ENCODE results near the gene BAZ2B.

Gene BAZ2B

DNA sequence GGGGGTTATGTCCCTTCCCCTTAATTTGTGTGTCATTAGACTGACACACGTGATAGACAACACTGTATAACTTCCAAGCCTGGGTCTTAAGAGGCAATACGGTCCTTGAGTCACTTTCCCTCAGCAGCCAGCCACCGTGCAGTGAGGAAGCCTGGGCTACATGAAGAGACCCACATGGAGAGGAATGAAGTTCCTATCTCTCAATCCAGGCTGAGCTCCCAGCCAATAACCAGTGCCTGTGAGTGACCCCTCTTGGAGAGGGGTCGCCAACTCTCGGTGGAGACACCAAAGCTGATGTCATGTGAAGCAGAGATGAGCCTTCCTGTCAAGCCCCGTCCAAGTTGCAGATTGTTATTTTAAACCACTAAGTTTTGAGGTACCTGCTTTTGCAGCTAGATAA lies 324.2 kb downstream of the BAZ2B start:
- H2AFZ ChIP-seq (ENCODE audit: insufficient read depth, low read length, poor library complexity): no peak overlapping the region
- no peak overlapping the region for H2AK5ac ChIP-seq (ENCODE audit: low read length)
- no peak overlapping the region for H2BK12ac ChIP-seq (ENCODE audit: low read length)
- H4K91ac ChIP-seq (ENCODE audit: low read depth, low read length): no peak overlapping the region
- no peak overlapping the region for H3K4me2 ChIP-seq (ENCODE audit: low read length)
- DNase-seq: no peak
- no peak overlapping the region for H3K27ac ChIP-seq (ENCODE audit: low read depth, low read length)
- peaks cover under 1% of the 10 kb centered on the region for H3K79me1 ChIP-seq (ENCODE audit: low read length)
- H3K36me3 ChIP-seq (ENCODE audit: control insufficient read depth in 1 of 2, insufficient read depth in 2 of 2, low read length in 2 of 2): no peaks in the 10 kb centered on the region
- no peak overlapping the region for H3K9ac ChIP-seq (ENCODE audit: low read length)
- peaks cover 4% of the 10 kb centered on the region in 2 experiments for H3K4me1 ChIP-seq (ENCODE audit: control insufficient read depth in 1 of 2, insufficient read depth in 2 of 2, low read length in 2 of 2)
- no CpG with 5 or more reads among the region's 6 CpGs for WGBS (ENCODE audit: extremely low coverage, insufficient coverage, insufficient read length)
- no peak overlapping the region for H4K8ac ChIP-seq (ENCODE audit: low read depth, low read length)
- H3K23ac ChIP-seq (ENCODE audit: low read length): peak overlapping the region; percentile 17
- H2BK120ac ChIP-seq (ENCODE audit: insufficient read depth, low read length, poor library complexity): no peak overlapping the region
- peaks cover under 1% of the 10 kb centered on the region for H3K79me2 ChIP-seq (ENCODE audit: control insufficient read depth, insufficient read depth, low read length, poor library complexity)
- no peak overlapping the region for H3K4me3 ChIP-seq (ENCODE audit: low read depth, low read length)
- H3K18ac ChIP-seq (ENCODE audit: low read length): no peak overlapping the region
- no peak overlapping the region for H4K12ac ChIP-seq (ENCODE audit: low read depth, low read length)
- no peak overlapping the region for H3K4ac ChIP-seq (ENCODE audit: low read depth, low read length)
- no peak overlapping the region for H3K14ac ChIP-seq (ENCODE audit: low read length)
- H2BK5ac ChIP-seq (ENCODE audit: low read depth, low read length, poor library complexity): no peak overlapping the region
- H3K9me3 ChIP-seq (ENCODE audit: insufficient read depth, low read depth, low read length): no peaks in the 10 kb centered on the region
- H3K27me3 ChIP-seq (ENCODE audit: insufficient read depth, low read length): no peaks in the 10 kb centered on the region

DNA sequence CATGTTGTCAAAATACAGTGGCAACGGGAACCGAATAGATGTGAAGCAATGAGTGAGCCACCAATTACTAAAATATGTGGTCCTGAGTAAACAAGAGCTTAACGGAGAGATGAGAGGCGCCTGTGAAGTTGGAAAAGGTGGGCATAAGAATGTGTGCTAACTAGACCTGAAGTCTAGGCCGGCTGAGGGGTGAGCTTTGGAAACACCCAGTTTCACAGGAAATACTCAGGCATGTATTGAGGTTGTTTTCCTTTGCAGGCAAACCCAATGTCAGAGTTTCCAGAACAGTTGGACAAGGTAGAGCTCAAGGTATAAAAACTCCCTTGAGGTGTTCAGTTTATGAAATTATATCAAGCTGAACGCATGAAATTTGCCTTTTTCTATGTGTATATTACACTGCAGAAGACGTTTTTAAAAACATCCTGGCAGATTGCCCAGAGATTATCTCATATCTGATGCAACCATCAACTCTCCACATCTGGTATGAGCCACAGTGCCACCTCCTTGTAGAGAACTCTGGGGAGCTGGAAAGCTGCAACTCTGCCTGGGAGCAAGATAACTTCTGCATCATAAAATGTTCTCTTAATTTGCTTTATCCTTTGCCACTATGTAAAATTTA lies 325.9 kb downstream of the BAZ2B start:
- H3K18ac ChIP-seq (ENCODE audit: low read length): no peak overlapping the region
- WGBS (ENCODE audit: extremely low coverage, insufficient coverage, insufficient read length): no CpG with 5 or more reads among the region's 7 CpGs
- H3K4ac ChIP-seq (ENCODE audit: low read depth, low read length): no peak overlapping the region
- H3K27me3 ChIP-seq (ENCODE audit: insufficient read depth, low read length): no peaks in the 10 kb centered on the region
- no peak overlapping the region for H2BK5ac ChIP-seq (ENCODE audit: low read depth, low read length, poor library complexity)
- peaks cover 3 to 4% of the 10 kb centered on the region in 2 experiments for H3K4me1 ChIP-seq (ENCODE audit: control insufficient read depth in 1 of 2, insufficient read depth in 2 of 2, low read length in 2 of 2)
- no peak overlapping the region for H3K4me2 ChIP-seq (ENCODE audit: low read length)
- H4K12ac ChIP-seq (ENCODE audit: low read depth, low read length): no peak overlapping the region
- no peak overlapping the region for H3K27ac ChIP-seq (ENCODE audit: low read depth, low read length)
- H2AK5ac ChIP-seq (ENCODE audit: low read length): no peak overlapping the region
- H3K9ac ChIP-seq (ENCODE audit: low read length): no peak overlapping the region
- no peaks in the 10 kb centered on the region for H3K9me3 ChIP-seq (ENCODE audit: insufficient read depth, low read depth, low read length)
- peaks cover 7% of the 10 kb centered on the region for H3K79me2 ChIP-seq (ENCODE audit: control insufficient read depth, insufficient read depth, low read length, poor library complexity)
- H2BK120ac ChIP-seq (ENCODE audit: insufficient read depth, low read length, poor library complexity): no peak overlapping the region
- H3K4me3 ChIP-seq (ENCODE audit: low read depth, low read length): no peak overlapping the region
- H3K79me1 ChIP-seq (ENCODE audit: low read length): peaks cover 9% of the 10 kb centered on the region
- H4K8ac ChIP-seq (ENCODE audit: low read depth, low read length): no peak overlapping the region
- DNase-seq: peak; percentile 39 to 82
- H3K36me3 ChIP-seq (ENCODE audit: control insufficient read depth in 1 of 2, insufficient read depth in 2 of 2, low read length in 2 of 2): no peaks in the 10 kb centered on the region
- H3K23ac ChIP-seq (ENCODE audit: low read length): no peak overlapping the region
- no peak overlapping the region for H2BK12ac ChIP-seq (ENCODE audit: low read length)
- no peak overlapping the region for H2AFZ ChIP-seq (ENCODE audit: insufficient read depth, low read length, poor library complexity)
- H4K91ac ChIP-seq (ENCODE audit: low read depth, low read length): no peak overlapping the region
- H3K14ac ChIP-seq (ENCODE audit: low read length): no peak overlapping the region

DNA sequence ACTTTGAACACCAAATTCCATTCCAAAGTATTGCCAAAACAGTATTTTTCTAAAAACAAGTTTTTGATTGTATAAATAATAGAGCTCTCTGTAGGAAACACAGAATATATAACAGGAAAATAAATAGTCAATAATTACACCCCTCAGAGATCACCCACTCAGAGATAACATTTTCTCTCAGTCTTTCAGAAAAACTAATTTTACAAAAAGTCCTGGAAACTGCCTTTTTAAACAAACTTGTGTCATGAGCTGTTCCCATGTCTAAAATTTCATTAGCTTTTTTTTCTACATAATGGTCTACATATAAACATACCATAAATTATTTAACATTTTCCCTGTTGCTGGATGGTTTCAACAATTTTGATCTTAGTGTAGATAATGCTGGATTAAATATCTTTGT lies 328.6 kb downstream of the BAZ2B start:
- Histone ChIP-seq H3K4me3 (ENCODE audit: low read depth, low read length) (no peak overlapping the region), H3K79me1 (ENCODE audit: low read length) (peaks cover 9% of the 10 kb centered on the region), H3K18ac (ENCODE audit: low read length) (no peak overlapping the region), H3K14ac (ENCODE audit: low read length) (no peak overlapping the region), H2AK5ac (ENCODE audit: low read length) (no peak overlapping the region), H3K4me2 (ENCODE audit: low read length) (no peak overlapping the region), H4K91ac (ENCODE audit: low read depth, low read length) (no peak overlapping the region), H3K36me3 (ENCODE audit: control insufficient read depth in 1 of 2, insufficient read depth in 2 of 2, low read length in 2 of 2) (no peaks in the 10 kb centered on the region), H4K12ac (ENCODE audit: low read depth, low read length) (no peak overlapping the region), H2BK5ac (ENCODE audit: low read depth, low read length, poor library complexity) (no peak overlapping the region), H3K27ac (ENCODE audit: low read depth, low read length) (no peak overlapping the region), H3K79me2 (ENCODE audit: control insufficient read depth, insufficient read depth, low read length, poor library complexity) (peaks cover 7% of the 10 kb centered on the region), H3K9ac (ENCODE audit: low read length) (no peak overlapping the region), H2AFZ (ENCODE audit: insufficient read depth, low read length, poor library complexity) (no peak overlapping the region), H3K9me3 (ENCODE audit: insufficient read depth, low read depth, low read length) (no peaks in the 10 kb centered on the region), H4K8ac (ENCODE audit: low read depth, low read length) (no peak overlapping the region), H3K27me3 (ENCODE audit: insufficient read depth, low read length) (no peaks in the 10 kb centered on the region), H3K23ac (ENCODE audit: low read length) (no peak overlapping the region), H3K4me1 (ENCODE audit: control insufficient read depth in 1 of 2, insufficient read depth in 2 of 2, low read length in 2 of 2) (peaks cover 4 to 5% of the 10 kb centered on the region in 2 experiments), H2BK12ac (ENCODE audit: low read length) (no peak overlapping the region), H3K4ac (ENCODE audit: low read depth, low read length) (no peak overlapping the region), H2BK120ac (ENCODE audit: insufficient read depth, low read length, poor library complexity) (no peak overlapping the region)
- DNase-seq: no peak

DNA sequence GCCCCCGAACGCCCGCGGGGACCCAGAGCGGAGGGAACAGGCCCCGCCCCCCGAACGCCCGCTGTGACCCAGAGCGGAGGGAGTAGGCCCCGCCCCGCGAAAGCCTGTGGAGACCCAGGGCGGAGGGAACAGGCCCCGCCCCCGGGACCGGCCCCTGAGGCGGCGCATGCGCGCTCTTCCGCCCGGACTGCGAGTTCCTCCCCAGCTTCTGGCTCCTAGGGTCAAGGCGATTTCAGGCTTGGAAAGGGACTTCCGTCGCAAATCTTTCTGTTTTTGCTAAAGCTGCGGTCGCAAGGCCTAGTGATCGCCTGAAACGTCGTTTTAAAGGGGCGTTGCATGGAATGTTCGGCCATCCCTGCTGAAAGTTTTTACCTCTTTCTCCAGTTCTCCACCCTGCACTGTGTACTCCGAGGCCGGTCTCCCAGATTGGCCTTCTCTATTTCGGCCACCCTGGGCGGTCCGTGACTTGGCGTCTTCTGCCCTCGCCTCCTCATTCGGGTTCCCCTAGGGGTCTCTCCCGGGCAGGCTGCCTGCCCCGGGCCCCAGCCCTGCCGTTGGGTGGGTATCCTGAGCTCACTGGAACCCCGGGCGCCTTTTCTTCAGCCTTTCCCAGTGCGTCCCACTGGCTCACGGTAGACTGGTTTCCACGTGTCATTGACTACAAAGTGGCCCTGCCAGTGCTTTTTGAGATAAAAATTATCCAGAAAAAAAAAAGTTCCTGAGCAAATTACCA lies 329.5 kb downstream of the BAZ2B start:
- Histone ChIP-seq H2BK5ac (ENCODE audit: low read depth, low read length, poor library complexity) (peak overlapping the region; percentile 81), H3K4me2 (ENCODE audit: low read length) (peak overlapping the region; percentile 65), H3K36me3 (ENCODE audit: control insufficient read depth in 1 of 2, insufficient read depth in 2 of 2, low read length in 2 of 2) (no peaks in the 10 kb centered on the region), H2BK12ac (ENCODE audit: low read length) (peak overlapping the region; percentile 11), H3K14ac (ENCODE audit: low read length) (peak overlapping the region; percentile 81), H2BK120ac (ENCODE audit: insufficient read depth, low read length, poor library complexity) (peak overlapping the region; percentile 68), H3K27me3 (ENCODE audit: insufficient read depth, low read length) (no peaks in the 10 kb centered on the region), H3K4me1 (ENCODE audit: control insufficient read depth in 1 of 2, insufficient read depth in 2 of 2, low read length in 2 of 2) (peaks cover 4 to 5% of the 10 kb centered on the region in 2 experiments), H3K18ac (ENCODE audit: low read length) (peak overlapping the region; percentile 80), H2AFZ (ENCODE audit: insufficient read depth, low read length, poor library complexity) (peak overlapping the region; percentile 91), H3K4me3 (ENCODE audit: low read depth, low read length) (peak overlapping the region; percentile 90), H3K79me1 (ENCODE audit: low read length) (peaks cover 9% of the 10 kb centered on the region), H3K23ac (ENCODE audit: low read length) (no peak overlapping the region), H3K27ac (ENCODE audit: low read depth, low read length) (peak overlapping the region; percentile 72), H3K9ac (ENCODE audit: low read length) (peak overlapping the region; percentile 86), H3K4ac (ENCODE audit: low read depth, low read length) (peak overlapping the region; percentile 92), H2AK5ac (ENCODE audit: low read length) (peak overlapping the region; percentile 12), H4K8ac (ENCODE audit: low read depth, low read length) (peak overlapping the region; percentile 99), H4K12ac (ENCODE audit: low read depth, low read length) (peak overlapping the region; percentile 83), H3K9me3 (ENCODE audit: insufficient read depth, low read depth, low read length) (no peaks in the 10 kb centered on the region), H4K91ac (ENCODE audit: low read depth, low read length) (peak overlapping the region; percentile 95), H3K79me2 (ENCODE audit: control insufficient read depth, insufficient read depth, low read length, poor library complexity) (peaks cover 7% of the 10 kb centered on the region)
- DNase-seq: peak; percentile 98 to 100
- WGBS (ENCODE audit: extremely low coverage, insufficient coverage, insufficient read length): no CpG with 5 or more reads among the region's 50 CpGs

Measured in trophoblast cell (in vitro differentiated cells and primary cell).